Loucy (cell line): ENCODE measurements around the gene XRCC3.
A peak's percentile ranks its signal among the peaks of the same experiment; 100 is the strongest.

Experiments used
- H2AFZ ChIP-seq: fragments of 200-600 bp; sonication (generic); 2 replicates; pipeline ENCODE4 v1.6.0; 2016; ENCODE audit warnings: antibody characterized with exemption, mild to moderate bottlenecking, low read length, moderate library complexity
- H3F3A ChIP-seq: fragments of 200-600 bp; 2 replicates; pipeline ENCODE4 v1.6.0; 2016; ENCODE audit warnings: antibody characterized with exemption, low read depth, mild to moderate bottlenecking
- H3K27me3 ChIP-seq: fragments of 200-600 bp; sonication (generic); 2 replicates; pipeline ENCODE4 v1.6.1; 2014; ENCODE audit warnings: low read length, mild to moderate bottlenecking; ENCODE audit not compliant: insufficient read depth, poor library complexity, severe bottlenecking
- H3K36me3 ChIP-seq: fragments of 200-600 bp; sonication (generic); 2 replicates; pipeline ENCODE4 v1.6.1; 2016; ENCODE audit warnings: low read length; ENCODE audit not compliant: insufficient read depth
- H3K4me1 ChIP-seq: fragments of 200-600 bp; sonication (generic); 2 replicates; pipeline ENCODE4 v1.5.1; 2014; ENCODE audit warnings: low read length, mild to moderate bottlenecking; ENCODE audit not compliant: insufficient read depth, poor library complexity, severe bottlenecking
- H3K4me2 ChIP-seq: fragments of 200-600 bp; sonication (generic); 2 replicates; pipeline ENCODE4 v1.6.0; 2014; ENCODE audit warnings: antibody characterized with exemption, low read length, low read depth, mild to moderate bottlenecking; ENCODE audit not compliant: poor library complexity, severe bottlenecking
- H3K4me3 ChIP-seq: fragments of 200-600 bp; sonication (generic); 2 replicates; pipeline ENCODE4 v1.5.1; 2014; ENCODE audit warnings: low read length, mild to moderate bottlenecking, mixed read lengths; ENCODE audit not compliant: poor library complexity, severe bottlenecking
- H3K79me2 ChIP-seq: fragments of 200-600 bp; sonication (generic); 2 replicates; pipeline ENCODE4 v1.6.1; 2014; ENCODE audit warnings: low read length; ENCODE audit not compliant: insufficient read depth
- H3K9ac ChIP-seq: fragments of 200-600 bp; sonication (generic); 2 replicates; pipeline ENCODE4 v1.6.0; 2014; ENCODE audit warnings: mild to moderate bottlenecking, low read depth, low read length, moderate library complexity; ENCODE audit not compliant: poor library complexity, severe bottlenecking
- H3K9me2 ChIP-seq: fragments of 200-600 bp; sonication (generic); replicated peaks from 2 replicates; pipeline ENCODE4 v1.6.1; 2016; ENCODE audit warnings: low read depth, low read length, mixed read lengths
- H3K9me3 ChIP-seq: fragments of 200-600 bp; sonication (generic); 2 replicates; pipeline ENCODE4 v1.6.1; 2014; ENCODE audit warnings: mild to moderate bottlenecking, antibody characterized with exemption, low read length, low read depth; ENCODE audit not compliant: insufficient read depth
- H4K20me1 ChIP-seq: fragments of 200-600 bp; sonication (generic); 2 replicates; pipeline ENCODE4 v1.6.0; 2014; ENCODE audit warnings: antibody characterized with exemption, low read length, mild to moderate bottlenecking; ENCODE audit not compliant: insufficient read depth, poor library complexity, severe bottlenecking
- CTCF ChIP-seq: fragments of 200-600 bp; sonication (generic); conservative IDR thresholded peaks from 2 replicates; pipeline ENCODE4 v1.5.1; 2014; ENCODE audit warnings: mild to moderate bottlenecking, antibody characterized with exemption, low read length
- EZH2phosphoT487 ChIP-seq: fragments of 200-600 bp; IDR thresholded peaks from 2 replicates; pipeline ENCODE4 v1.6.1; 2018; ENCODE audit warnings: antibody characterized with exemption, mild to moderate bottlenecking, moderate library complexity, borderline replicate concordance

XRCC3 gene

GRCh38 chr14:103715052-103716000 is at the start of gene XRCC3, which contains the start of gene ZFYVE21:
XRCC3 (minus strand) TSS chr14:103715451; CDS start chr14:103711087, 4,364 bp downstream.
ZFYVE21 (plus strand) TSS chr14:103715810; CDS start chr14:103715842, 32 bp downstream.
- Histone ChIP-seq H3K4me1 (peaks cover 12% of the 10 kb centered on the region), H3K4me2 (peak within 1 kb of the TSS; percentile 94), H3K79me2 (peaks cover 43% of the 10 kb centered on the region), H3K36me3 (no peaks in the 10 kb centered on the region), H3K9me2 (no peaks in the 10 kb centered on the region), H3F3A (no peaks in the 10 kb centered on the region), H3K27me3 (no peaks in the 10 kb centered on the region), H3K9ac (peak within 1 kb of the TSS; percentile 78), H3K9me3 (no peaks in the 10 kb centered on the region), H3K4me3 (peak within 1 kb of the TSS; percentile 78), H2AFZ (peak within 1 kb of the TSS; percentile 53; the same call in 1 of the 2 replicates), H4K20me1 (peaks cover 9% of the 10 kb centered on the region)
- TF ChIP-seq CTCF: no peak
- TF ChIP-seq EZH2phosphoT487: no peak

- no peak for TF ChIP-seq EZH2phosphoT487
- TF ChIP-seq CTCF: no peak
- Histone ChIP-seq H3K27me3 (no peaks in the 10 kb centered on the region), H3K4me2 (no peak overlapping the region), H2AFZ (no peak overlapping the region), H3K4me1 (no peaks in the 10 kb centered on the region), H4K20me1 (no peaks in the 10 kb centered on the region), H3K9ac (no peak overlapping the region), H3K79me2 (no peaks in the 10 kb centered on the region), H3K9me3 (no peaks in the 10 kb centered on the region), H3F3A (no peaks in the 10 kb centered on the region), H3K4me3 (no peak overlapping the region), H3K36me3 (peaks cover 7% of the 10 kb centered on the region; the same call in 1 of the 2 replicates), H3K9me2 (no peaks in the 10 kb centered on the region)
Measured at GRCh38 chr14:103763730-103764488, 48.7 kb upstream of the XRCC3 start.

GRCh38 chr14:103762541-103762940 is 47.3 kb upstream of the XRCC3 start:
- H2AFZ ChIP-seq: no peak overlapping the region
- H3K79me2 ChIP-seq: no peaks in the 10 kb centered on the region
- TF ChIP-seq EZH2phosphoT487 (no peak), CTCF (no peak)
- H3K4me2 ChIP-seq: no peak overlapping the region
- H3K36me3 ChIP-seq: peaks cover 7% of the 10 kb centered on the region; the same call in 1 of the 2 replicates
- H4K20me1 ChIP-seq: no peaks in the 10 kb centered on the region
- H3K9ac ChIP-seq: no peak overlapping the region
- no peak overlapping the region for H3K4me3 ChIP-seq
- H3F3A ChIP-seq: no peaks in the 10 kb centered on the region
- H3K9me2 ChIP-seq: no peaks in the 10 kb centered on the region
- no peaks in the 10 kb centered on the region for H3K9me3 ChIP-seq
- no peaks in the 10 kb centered on the region for H3K27me3 ChIP-seq
- no peaks in the 10 kb centered on the region for H3K4me1 ChIP-seq
